Hepatocyte (in vitro differentiated cells): Measurements from ENCODE around the gene FOXRED1. TPM values are rescaled to one million over a fixed set of nuclear protein-coding genes. Genes with fewer than 3 reads are reported as not detected.
A peak's percentile ranks its signal among the peaks of the same experiment; 100 is the strongest.

Experiments
- DNase-seq: peaks from one replicate; pipeline ENCODE4 v3.0.0-alpha.2; 2016; ENCODE audit warnings: low spot score
- H2AFZ ChIP-seq: fragments of 200-600 bp; sonication (generic); 2 replicates; pipeline ENCODE4 v1.6.0; 2016; ENCODE audit warnings: antibody characterized with exemption, mild to moderate bottlenecking
- H3K27ac ChIP-seq: fragments of 200-600 bp; sonication (generic); 2 replicates; pipeline ENCODE4 v1.5.1; 2016; ENCODE audit warnings: mild to moderate bottlenecking
- H3K27me3 ChIP-seq: fragments of 200-600 bp; sonication (generic); 2 replicates; pipeline ENCODE4 v1.6.1; 2016
- H3K36me3 ChIP-seq: fragments of 200-600 bp; sonication (generic); replicated peaks from 2 replicates; pipeline ENCODE4 v1.5.1; 2016; ENCODE audit warnings: low read depth; ENCODE audit not compliant: insufficient read depth
- H3K4me1 ChIP-seq: fragments of 200-600 bp; sonication (generic); 2 replicates; pipeline ENCODE4 v1.5.1; 2016; ENCODE audit warnings: mild to moderate bottlenecking, moderate library complexity; ENCODE audit not compliant: insufficient read depth
- H3K4me2 ChIP-seq: fragments of 200-600 bp; sonication (generic); 2 replicates; pipeline ENCODE4 v1.6.0; 2016
- H3K4me3 ChIP-seq: fragments of 200-600 bp; sonication (generic); 2 replicates; pipeline ENCODE4 v1.5.1; 2016; ENCODE audit warnings: mild to moderate bottlenecking
- H3K79me2 ChIP-seq: fragments of 200-600 bp; sonication (generic); 2 replicates; pipeline ENCODE4 v1.6.0; 2017; ENCODE audit warnings: mild to moderate bottlenecking
- H3K9me2 ChIP-seq: fragments of 200-600 bp; sonication (generic); replicated peaks from 2 replicates; pipeline ENCODE4 v1.6.0; 2017; ENCODE audit warnings: mild to moderate bottlenecking; ENCODE audit not compliant: insufficient read depth
- H3K9me3 ChIP-seq: fragments of 200-600 bp; sonication (generic); 2 replicates; pipeline ENCODE4 v1.5.1; 2016; ENCODE audit warnings: low read depth, mild to moderate bottlenecking
- H4K20me1 ChIP-seq: fragments of 200-600 bp; sonication (generic); 2 replicates; pipeline ENCODE4 v1.6.0; 2016; ENCODE audit warnings: mild to moderate bottlenecking; ENCODE audit not compliant: insufficient read depth, poor library complexity, severe bottlenecking
- CTCF ChIP-seq: fragments of 200-600 bp; sonication (generic); IDR thresholded peaks from 2 replicates; pipeline ENCODE4 v1.5.1; 2016; ENCODE audit warnings: antibody characterized with exemption, mild to moderate bottlenecking; ENCODE audit not compliant: poor library complexity
- EZH2 ChIP-seq: fragments of 200-600 bp; sonication (generic); IDR thresholded peaks from 2 replicates; pipeline ENCODE4 v1.6.1; 2016; ENCODE audit warnings: antibody characterized with exemption, mild to moderate bottlenecking, borderline replicate concordance
- EZH2phosphoT487 ChIP-seq: fragments of 200-600 bp; sonication (generic); IDR thresholded peaks from one replicate; pipeline ENCODE4 v1.6.1; 2018; ENCODE audit warnings: antibody characterized with exemption, mild to moderate bottlenecking, low read depth, moderate library complexity; ENCODE audit not compliant: unreplicated experiment, severe bottlenecking
- WGBS: methylation state at CpG from one replicate; pipeline ENCODE4 v1.1.6; 2016; ENCODE audit warnings: low lambda C conversion rate; ENCODE audit errors: missing lambda C conversion rate; 5-methylcytosine and 5-hydroxymethylcytosine counted together
- polyA plus RNA-seq: library from polyadenylated mRNA; unstranded; fragments of >200 nt; fragmentation: Nextera tagmentation; extraction: Ambion mirVana; gene quantifications from 2 replicates; pipeline ENCODE4 v1.2.1, GENCODE V29; 2016
- total RNA-seq: library from RNA; depleted of rRNA; stranded (reverse); fragments of >200 nt; gene quantifications from 2 replicates; pipeline ENCODE4 v1.2.3, GENCODE V29; 2014

The FOXRED1 gene
- total and polyA plus RNA-seq, 2 experiments from 2014 or later: 28.8 to 46.1 TPM

GRCh38 chr11:126231725-126232459 lies 37.1 kb upstream of the FOXRED1 start:
- peaks cover 6% of the 10 kb centered on the region for H4K20me1 ChIP-seq
- H3K4me2 ChIP-seq: no peak overlapping the region
- no peak overlapping the region for H2AFZ ChIP-seq
- H3K27ac ChIP-seq: no peak overlapping the region
- TF ChIP-seq EZH2phosphoT487 (no peak), EZH2 (no peak)
- H3K4me1 ChIP-seq: no peaks in the 10 kb centered on the region
- H3K27me3 ChIP-seq: no peaks in the 10 kb centered on the region
- H3K79me2 ChIP-seq: peaks cover 24% of the 10 kb centered on the region
- DNase-seq: peak; percentile 9
- no peak overlapping the region for H3K4me3 ChIP-seq
- no peaks in the 10 kb centered on the region for H3K9me3 ChIP-seq
- H3K36me3 ChIP-seq: no peaks in the 10 kb centered on the region
- H3K9me2 ChIP-seq: no peaks in the 10 kb centered on the region
- 68% methylated on average over 6 of the region's 6 CpGs for WGBS

DNA sequence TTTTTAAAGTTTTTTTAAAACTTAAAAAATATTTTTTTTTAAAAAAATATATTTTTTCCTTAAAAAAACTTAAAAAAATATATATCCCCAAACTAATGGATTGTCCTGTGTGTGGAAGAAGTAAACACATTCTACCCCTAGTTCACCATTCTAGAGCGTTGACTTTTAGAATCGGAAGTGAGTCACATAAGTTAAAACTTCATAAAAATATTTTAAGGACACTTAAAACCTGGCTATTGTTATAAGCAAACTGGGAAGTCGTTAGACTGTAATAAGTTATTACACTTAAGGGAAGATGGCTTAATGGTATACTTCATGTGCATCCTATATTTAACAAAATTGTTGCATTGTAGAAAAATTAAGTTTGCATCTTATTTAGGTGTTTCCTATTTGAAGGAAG lies 36.3 kb upstream of the FOXRED1 start:
- Histone ChIP-seq H2AFZ (no peak overlapping the region), H3K27me3 (no peaks in the 10 kb centered on the region), H4K20me1 (no peaks in the 10 kb centered on the region), H3K27ac (no peak overlapping the region), H3K4me1 (no peaks in the 10 kb centered on the region), H3K4me3 (no peak overlapping the region), H3K36me3 (no peaks in the 10 kb centered on the region), H3K4me2 (no peak overlapping the region), H3K79me2 (peaks cover 16% of the 10 kb centered on the region), H3K9me2 (no peaks in the 10 kb centered on the region), H3K9me3 (no peaks in the 10 kb centered on the region)
- no peak for DNase-seq
- TF ChIP-seq EZH2 (no peak), CTCF (no peak), EZH2phosphoT487 (no peak)
- WGBS: 92% methylated on average over 3 of the region's 3 CpGs

DNA sequence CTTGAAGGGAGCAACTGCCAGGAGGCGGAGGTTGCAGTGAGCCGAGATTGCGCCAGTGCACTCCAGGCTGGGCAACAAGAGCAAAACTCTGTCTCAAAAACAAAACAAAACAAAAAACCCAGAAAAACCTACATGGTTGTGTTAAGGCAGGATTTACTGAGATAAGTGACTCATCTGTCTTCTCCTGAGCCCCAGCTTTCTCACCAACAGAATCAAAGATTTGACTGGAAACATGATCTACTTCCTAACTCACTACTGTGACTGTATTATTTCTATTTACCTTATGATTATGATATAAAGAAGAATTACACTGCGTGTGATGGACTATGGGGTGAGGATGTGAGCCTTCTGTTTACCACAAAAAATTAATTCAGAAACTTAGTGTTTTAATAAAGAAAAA lies 35.6 kb upstream of the FOXRED1 start:
- no peak for TF ChIP-seq EZH2phosphoT487
- TF ChIP-seq EZH2: no peak
- TF ChIP-seq CTCF: no peak
- 99% methylated on average over 4 of the region's 4 CpGs for WGBS

DNA sequence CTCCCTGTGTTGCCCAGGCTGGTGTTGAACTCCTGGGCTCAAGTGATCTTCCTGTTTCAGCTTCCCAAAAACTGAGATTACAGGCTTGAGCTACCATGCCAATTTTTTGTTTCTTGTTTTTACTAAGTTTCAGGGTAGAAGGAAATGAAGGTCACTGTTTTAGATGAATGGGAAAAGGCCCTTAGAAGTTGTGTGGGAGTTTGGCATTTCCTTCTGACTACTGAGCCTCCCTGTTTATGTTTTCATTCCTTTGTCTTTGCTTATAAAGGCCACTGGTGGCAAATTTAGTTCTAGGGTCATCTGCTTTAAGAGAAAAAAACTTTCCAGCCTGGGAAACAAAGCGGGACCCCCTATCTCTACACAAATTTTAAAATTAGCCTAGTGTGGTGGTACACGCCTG lies 22.3 kb upstream of the FOXRED1 start:
- no peaks in the 10 kb centered on the region for H4K20me1 ChIP-seq
- H3K27ac ChIP-seq: no peak overlapping the region
- WGBS: 100% methylated on average over 2 of the region's 2 CpGs
- H3K4me1 ChIP-seq: no peaks in the 10 kb centered on the region
- no peaks in the 10 kb centered on the region for H3K27me3 ChIP-seq
- no peak for DNase-seq
- no peaks in the 10 kb centered on the region for H3K36me3 ChIP-seq
- no peak overlapping the region for H3K4me2 ChIP-seq
- H2AFZ ChIP-seq: no peak overlapping the region
- no peaks in the 10 kb centered on the region for H3K9me2 ChIP-seq
- TF ChIP-seq CTCF: no peak
- TF ChIP-seq EZH2phosphoT487: no peak
- TF ChIP-seq EZH2: no peak
- no peak overlapping the region for H3K4me3 ChIP-seq
- no peaks in the 10 kb centered on the region for H3K79me2 ChIP-seq
- H3K9me3 ChIP-seq: no peaks in the 10 kb centered on the region

More for the DNA sequence above, 35.6 kb upstream of the FOXRED1 start:
- Histone ChIP-seq H3K9me3 (no peaks in the 10 kb centered on the region), H3K9me2 (no peaks in the 10 kb centered on the region), H3K4me1 (no peaks in the 10 kb centered on the region), H3K79me2 (peaks cover 9% of the 10 kb centered on the region), H3K36me3 (no peaks in the 10 kb centered on the region), H3K27me3 (no peaks in the 10 kb centered on the region), H3K4me3 (no peak overlapping the region), H3K27ac (no peak overlapping the region), H3K4me2 (no peak overlapping the region), H2AFZ (no peak overlapping the region), H4K20me1 (no peaks in the 10 kb centered on the region)
- no peak for DNase-seq
